ENCODE measurements around the gene ORC2.

Gene ORC2

GRCh38 chr2:200864176-200865034 is 99.1 kb downstream of the ORC2 start, which contains the start of gene CLK1:
Gene CLK1 (minus strand): TSS chr2:200864658. CDS start chr2:200861862, 2,796 bp downstream.
- peak within 1 kb of the TSS; percentile 99 for H3K27ac ChIP-seq
- H4K20me1 ChIP-seq (ENCODE audit: insufficient read depth), result peaks cover 28% of the 10 kb centered on the region
- H3K36me3 ChIP-seq (ENCODE audit: insufficient read depth), result peaks cover 9% of the 10 kb centered on the region; the same call in 1 of the 2 replicates
- TF ChIP-seq CTCF (conservative IDR thresholded peaks at IDR 0.05; ENCODE audit: low read depth, low read length), result no peak
- H3K79me2 ChIP-seq (ENCODE audit: insufficient read depth, low read depth), result peaks cover 50% of the 10 kb centered on the region
- peak within 1 kb of the TSS; percentile 38 for H3K4me2 ChIP-seq
- H3K4me3 ChIP-seq (IDR thresholded peaks at IDR 0.05; ENCODE audit: insufficient read depth, low read depth, low read length), result peak within 1 kb of the TSS; percentile 95
- peak within 1 kb of the TSS; percentile 65 for H2AFZ ChIP-seq (ENCODE audit: low read depth)
- peak within 1 kb of the TSS; percentile 99 for H3K9ac ChIP-seq
- H3K27me3 ChIP-seq (ENCODE audit: insufficient read depth, low read depth), result no peaks in the 10 kb centered on the region
- peaks cover 43% of the 10 kb centered on the region for H3K4me1 ChIP-seq (ENCODE audit: low read depth, poor library complexity, severe bottlenecking)

- peak overlapping the region; percentile 95 for H3K4me3 ChIP-seq (IDR thresholded peaks at IDR 0.05; ENCODE audit: insufficient read depth, low read depth, low read length)
- H4K20me1 ChIP-seq (ENCODE audit: insufficient read depth), result peaks cover 28% of the 10 kb centered on the region
- peak overlapping the region; percentile 65 for H2AFZ ChIP-seq (ENCODE audit: low read depth)
- H3K9ac ChIP-seq, result peak overlapping the region; percentile 99
- H3K4me1 ChIP-seq (ENCODE audit: low read depth, poor library complexity, severe bottlenecking), result peaks cover 40% of the 10 kb centered on the region
- peak overlapping the region; percentile 99 for H3K27ac ChIP-seq
- H3K4me2 ChIP-seq, result peak overlapping the region; percentile 38
- peaks cover 16% of the 10 kb centered on the region; the same call in 1 of the 2 replicates for H3K36me3 ChIP-seq (ENCODE audit: insufficient read depth)
- TF ChIP-seq CTCF (conservative IDR thresholded peaks at IDR 0.05; ENCODE audit: low read depth, low read length), result no peak
- peaks cover 57% of the 10 kb centered on the region for H3K79me2 ChIP-seq (ENCODE audit: insufficient read depth, low read depth)
- H3K27me3 ChIP-seq (ENCODE audit: insufficient read depth, low read depth), result no peaks in the 10 kb centered on the region
Measured at GRCh38 chr2:200863782-200864175, 99.7 kb downstream of the ORC2 start.

- H3K9ac ChIP-seq, result peak overlapping the region; percentile 99
- H3K27me3 ChIP-seq (ENCODE audit: insufficient read depth, low read depth), result no peaks in the 10 kb centered on the region
- peak overlapping the region; percentile 21 for H3K4me3 ChIP-seq (IDR thresholded peaks at IDR 0.05; ENCODE audit: insufficient read depth, low read depth, low read length)
- H4K20me1 ChIP-seq (ENCODE audit: insufficient read depth), result peaks cover 28% of the 10 kb centered on the region
- H3K36me3 ChIP-seq (ENCODE audit: insufficient read depth), result peaks cover 28% of the 10 kb centered on the region; the same call in 1 of the 2 replicates
- no peak for TF ChIP-seq CTCF (conservative IDR thresholded peaks at IDR 0.05; ENCODE audit: low read depth, low read length)
- peaks cover 38% of the 10 kb centered on the region for H3K4me1 ChIP-seq (ENCODE audit: low read depth, poor library complexity, severe bottlenecking)
- H3K79me2 ChIP-seq (ENCODE audit: insufficient read depth, low read depth), result peaks cover 69% of the 10 kb centered on the region
- peak overlapping the region; percentile 99 for H3K27ac ChIP-seq
- H2AFZ ChIP-seq (ENCODE audit: low read depth), result no peak overlapping the region
- peak overlapping the region; percentile 38 for H3K4me2 ChIP-seq
Measured at GRCh38 chr2:200862532-200863000, 100.9 kb downstream of the ORC2 start.

GRCh38 chr2:200861617-200862155 is 101.8 kb downstream of the ORC2 start:
- Histone ChIP-seq H3K36me3 (ENCODE audit: insufficient read depth) (peaks cover 34% of the 10 kb centered on the region; the same call in 1 of the 2 replicates), H2AFZ (ENCODE audit: low read depth) (no peak overlapping the region), H4K20me1 (ENCODE audit: insufficient read depth) (peaks cover 33% of the 10 kb centered on the region), H3K4me2 (peak overlapping the region; percentile 38), H3K4me1 (ENCODE audit: low read depth, poor library complexity, severe bottlenecking) (peaks cover 38% of the 10 kb centered on the region), H3K27ac (peak overlapping the region; percentile 99; the same call in 1 of the 2 replicates), H3K27me3 (ENCODE audit: insufficient read depth, low read depth) (no peaks in the 10 kb centered on the region), H3K9ac (peak overlapping the region; percentile 99; the same call in 1 of the 2 replicates), H3K4me3 (IDR thresholded peaks at IDR 0.05; ENCODE audit: insufficient read depth, low read depth, low read length) (no peak overlapping the region), H3K79me2 (ENCODE audit: insufficient read depth, low read depth) (peaks cover 75% of the 10 kb centered on the region)
- TF ChIP-seq CTCF (conservative IDR thresholded peaks at IDR 0.05; ENCODE audit: low read depth, low read length), result no peak
